Liver (tissue), 3 donors: ENCODE results near the gene MRO.

ENCODE experiments used
- ATF3 ChIP-seq: IDR thresholded peaks from 2 replicates; pipeline ENCODE4 v1.6.1; 2016; ENCODE audit warnings: antibody characterized with exemption
- CTCF ChIP-seq: fragments of 150-350 bp; IDR thresholded peaks from 2 replicates; pipeline ENCODE4 v1.5.1; 2017; ENCODE audit warnings: improper control_type of control experiment, low read depth, low read length; ENCODE audit not compliant: missing input control
- MAX ChIP-seq: IDR thresholded peaks from 2 replicates; pipeline ENCODE4 v1.6.1; 2016; ENCODE audit warnings: antibody characterized with exemption
- RAD21 ChIP-seq, 2 donors: IDR thresholded peaks; 2 replicates each; pipeline ENCODE4 v1.6.1; 2016; ENCODE audit warnings: antibody characterized with exemption in 2 of 2, mild to moderate bottlenecking in 2 of 2
- RXRA ChIP-seq, 2 donors: IDR thresholded peaks; 2 replicates each; pipeline ENCODE4 v1.6.1; 2017 to 2018; ENCODE audit warnings: antibody characterized with exemption in 2 of 2, mild to moderate bottlenecking in 1 of 2
- SP1 ChIP-seq: IDR thresholded peaks from 2 replicates; pipeline ENCODE4 v1.6.1; 2018; ENCODE audit warnings: antibody characterized with exemption, mild to moderate bottlenecking
- donor health status: healthy.
- donor health status: healthy.

GRCh38 chr18:50832754-50833153 is 12.9 kb upstream of the MRO start:
- no peak for TF ChIP-seq ATF3
- TF ChIP-seq CTCF, result no peak
- TF ChIP-seq RXRA (IDR thresholded peaks at IDR 0.05), result no peak
- no peak for TF ChIP-seq MAX
- TF ChIP-seq SP1, result no peak
- no peak for TF ChIP-seq RAD21 (IDR thresholded peaks at IDR 0.05)
